Mesothelial cell of epicardium (in vitro differentiated cells): ENCODE measurements around the gene ZNF366. TPM values are rescaled to one million over a fixed set of nuclear protein-coding genes. Genes with fewer than 3 reads are reported as not detected.

Experiments
- DNase-seq, 2 experiments: peaks; one replicate each; pipeline ENCODE4 v3.0.0; 2021; ENCODE audit warnings: low spot score in 2 of 2; ENCODE audit not compliant: unreplicated experiment in 2 of 2
- H3K27ac Mint-ChIP-seq: 2 replicates; pipeline ENCODE4 v1.8.0; 2021; ENCODE audit warnings: mixed read lengths
- H3K27me3 Mint-ChIP-seq: 2 replicates; pipeline ENCODE4 v1.8.0; 2021; ENCODE audit warnings: low read depth, mixed read lengths
- H3K36me3 Mint-ChIP-seq: 2 replicates; pipeline ENCODE4 v1.8.0; 2021; ENCODE audit warnings: mixed read lengths
- H3K4me1 Mint-ChIP-seq: 2 replicates; pipeline ENCODE4 v1.8.0; 2021; ENCODE audit warnings: mixed read lengths
- H3K4me3 Mint-ChIP-seq: 2 replicates; pipeline ENCODE4 v1.8.0; 2021; ENCODE audit warnings: mild to moderate bottlenecking, moderate library complexity, mixed read lengths
- H3K9me3 Mint-ChIP-seq: 2 replicates; pipeline ENCODE4 v1.8.0; 2021; ENCODE audit warnings: mixed read lengths
- total RNA-seq: library from RNA; stranded (reverse); gene quantifications from 3 replicates; pipeline ENCODE4 v1.2.1, GENCODE V29; 2021
- TF ChIP-seq, protein P1 (sequence below): fragments of 200-600 bp; sonication (generic); IDR thresholded peaks from one replicate; pipeline ENCODE4 v1.5.0; 2021; ENCODE audit warnings: antibody characterized with exemption; ENCODE audit not compliant: unreplicated experiment

The ZNF366 gene
- total RNA-seq, result not detected in 3 replicates

DNA sequence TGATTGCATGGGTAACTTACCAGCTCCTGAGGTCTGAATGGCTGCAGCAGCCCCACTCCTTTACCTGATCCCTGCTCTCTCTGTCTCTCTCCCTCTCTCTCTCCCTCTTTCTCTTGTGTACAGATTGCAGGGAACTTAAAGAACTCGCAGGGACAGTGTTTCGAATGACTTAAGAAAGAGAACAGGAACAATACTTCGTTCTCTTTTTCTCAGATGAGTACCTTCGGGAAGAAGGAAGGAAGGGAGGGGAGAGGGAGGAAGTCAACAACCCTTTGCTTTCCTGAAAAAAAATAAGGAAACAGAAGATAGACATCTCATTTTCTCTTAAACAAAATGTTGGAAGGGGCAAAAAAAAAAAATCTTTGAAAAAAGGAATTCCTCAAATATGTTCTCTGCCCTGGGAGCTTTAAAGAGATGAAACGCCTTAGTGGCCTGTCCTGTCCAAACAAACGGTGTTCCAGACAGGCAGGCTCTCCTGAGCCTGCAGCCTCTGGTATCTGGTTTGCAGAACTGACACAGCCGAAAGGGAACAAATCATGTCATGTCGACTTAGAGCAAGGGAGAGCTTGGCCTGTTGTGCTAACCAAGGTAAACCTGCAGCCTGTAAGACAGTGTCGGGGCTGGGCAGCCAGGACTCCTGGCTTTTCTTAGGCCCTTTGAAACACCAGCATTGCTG lies at the start of gene ZNF366:
Gene ZNF366, minus strand, starts transcription at position 180 of the 676 bp plus-strand sequence. CDS start 45,914 bp downstream, outside the sequence.
- Mint-ChIP-seq H3K36me3 (no peaks in the 10 kb centered on the region), H3K27ac (peak within 1 kb of the TSS; percentile 52), H3K9me3 (no peaks in the 10 kb centered on the region), H3K4me3 (no peak within 1 kb of the TSS), H3K27me3 (no peaks in the 10 kb centered on the region), H3K4me1 (peaks cover 28% of the 10 kb centered on the region)
- no peak for DNase-seq
- TF ChIP-seq, protein P1, sequence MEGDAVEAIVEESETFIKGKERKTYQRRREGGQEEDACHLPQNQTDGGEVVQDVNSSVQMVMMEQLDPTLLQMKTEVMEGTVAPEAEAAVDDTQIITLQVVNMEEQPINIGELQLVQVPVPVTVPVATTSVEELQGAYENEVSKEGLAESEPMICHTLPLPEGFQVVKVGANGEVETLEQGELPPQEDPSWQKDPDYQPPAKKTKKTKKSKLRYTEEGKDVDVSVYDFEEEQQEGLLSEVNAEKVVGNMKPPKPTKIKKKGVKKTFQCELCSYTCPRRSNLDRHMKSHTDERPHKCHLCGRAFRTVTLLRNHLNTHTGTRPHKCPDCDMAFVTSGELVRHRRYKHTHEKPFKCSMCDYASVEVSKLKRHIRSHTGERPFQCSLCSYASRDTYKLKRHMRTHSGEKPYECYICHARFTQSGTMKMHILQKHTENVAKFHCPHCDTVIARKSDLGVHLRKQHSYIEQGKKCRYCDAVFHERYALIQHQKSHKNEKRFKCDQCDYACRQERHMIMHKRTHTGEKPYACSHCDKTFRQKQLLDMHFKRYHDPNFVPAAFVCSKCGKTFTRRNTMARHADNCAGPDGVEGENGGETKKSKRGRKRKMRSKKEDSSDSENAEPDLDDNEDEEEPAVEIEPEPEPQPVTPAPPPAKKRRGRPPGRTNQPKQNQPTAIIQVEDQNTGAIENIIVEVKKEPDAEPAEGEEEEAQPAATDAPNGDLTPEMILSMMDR, result no peak

DNA sequence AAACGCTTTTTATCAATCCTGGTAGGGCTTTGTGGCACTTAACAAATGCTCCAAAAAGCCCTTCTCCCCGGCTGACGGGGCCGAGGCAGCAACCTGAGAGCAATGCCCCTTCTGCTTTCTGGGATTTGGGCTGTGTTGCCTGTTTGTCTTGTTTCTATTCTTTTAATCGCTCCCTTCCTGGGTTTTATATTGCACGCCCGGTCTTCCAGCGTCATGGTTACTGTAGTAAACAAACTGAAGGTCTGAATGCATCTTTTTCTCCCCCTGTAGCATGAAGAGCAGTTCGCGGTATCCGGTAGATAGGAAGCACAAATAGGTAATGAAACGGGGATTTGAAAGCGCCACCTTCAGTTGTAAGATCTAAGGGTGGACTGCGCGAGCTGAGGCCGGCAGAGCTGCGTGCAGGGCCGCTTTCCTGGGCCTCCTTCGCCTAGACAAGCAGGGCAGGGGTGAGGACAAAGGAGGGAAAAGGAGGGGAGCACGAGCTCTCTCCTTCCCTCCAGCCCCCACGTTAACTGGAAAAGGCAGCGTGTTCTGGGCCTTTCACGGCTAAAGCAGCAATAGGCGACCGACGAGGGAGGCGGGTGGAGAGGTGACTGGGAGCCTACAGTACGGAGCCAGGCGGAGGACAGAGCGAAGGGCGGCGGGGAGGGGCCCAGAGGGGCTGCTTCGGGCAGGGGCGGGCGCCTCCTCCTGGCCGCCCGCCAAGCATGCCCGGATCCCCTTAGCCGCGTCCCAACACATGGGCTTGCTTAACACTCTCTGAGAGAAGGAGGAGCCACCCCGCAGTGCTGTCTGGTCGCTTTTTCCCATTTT lies 49.3 kb upstream of the ZNF366 start:
- H3K4me3 Mint-ChIP-seq, result peak overlapping the region; percentile 63
- TF ChIP-seq, protein P1, result no peak
- peak; percentile 59 to 77 for DNase-seq
- H3K27ac Mint-ChIP-seq, result peak overlapping the region; percentile 89
- no peaks in the 10 kb centered on the region for H3K9me3 Mint-ChIP-seq
- H3K27me3 Mint-ChIP-seq, result no peaks in the 10 kb centered on the region
- H3K4me1 Mint-ChIP-seq, result peaks cover 26% of the 10 kb centered on the region
- no peaks in the 10 kb centered on the region for H3K36me3 Mint-ChIP-seq

- Mint-ChIP-seq H3K4me3 (peak overlapping the region; percentile 63), H3K27ac (peak overlapping the region; percentile 77), H3K36me3 (no peaks in the 10 kb centered on the region), H3K9me3 (no peaks in the 10 kb centered on the region), H3K27me3 (no peaks in the 10 kb centered on the region), H3K4me1 (peaks cover 26% of the 10 kb centered on the region)
- no peak for DNase-seq
- TF ChIP-seq, protein P1, result no peak
These were observed 48.7 kb upstream of the ZNF366 start for GRCh38 chr5:72555871-72556270.

DNA sequence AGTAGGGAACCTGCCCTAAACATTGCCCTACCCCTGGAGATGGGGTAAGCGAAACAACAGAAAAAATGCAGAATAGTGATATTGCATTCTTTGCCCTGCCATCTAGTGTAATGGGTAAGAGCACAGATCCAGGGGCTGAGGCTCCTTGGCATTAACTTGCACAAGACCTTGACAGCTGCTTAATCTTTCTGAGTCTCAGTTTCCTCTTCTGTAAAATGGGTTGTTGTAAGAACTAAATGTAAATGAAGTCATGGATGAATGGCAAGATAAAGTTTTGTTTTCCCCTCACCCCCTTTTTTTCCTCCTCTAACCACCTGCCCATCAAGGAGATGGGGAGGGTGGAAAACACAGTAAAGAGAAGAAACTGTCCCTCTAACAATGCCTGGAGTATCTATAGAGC lies 47.7 kb upstream of the ZNF366 start:
- Mint-ChIP-seq H3K4me1 (peaks cover 26% of the 10 kb centered on the region), H3K9me3 (no peaks in the 10 kb centered on the region), H3K27ac (no peak overlapping the region)

GRCh38 chr5:72552041-72552557 lies 44.9 kb upstream of the ZNF366 start:
- TF ChIP-seq, protein P1, result no peak
- H3K9me3 Mint-ChIP-seq, result peaks cover 17% of the 10 kb centered on the region
- H3K27me3 Mint-ChIP-seq, result no peaks in the 10 kb centered on the region
- no peak overlapping the region for H3K27ac Mint-ChIP-seq
- no peaks in the 10 kb centered on the region for H3K36me3 Mint-ChIP-seq
- H3K4me1 Mint-ChIP-seq, result peaks cover 18% of the 10 kb centered on the region
- DNase-seq, result no peak
- H3K4me3 Mint-ChIP-seq, result no peak overlapping the region

More for the DNA sequence above, 47.7 kb upstream of the ZNF366 start:
- no peaks in the 10 kb centered on the region for H3K27me3 Mint-ChIP-seq
- DNase-seq, result no peak
- H3K4me3 Mint-ChIP-seq, result no peak overlapping the region
- TF ChIP-seq, protein P1, result no peak
- no peaks in the 10 kb centered on the region for H3K36me3 Mint-ChIP-seq
